GM12878 (cell line): ENCODE results near the gene OR5M10. TPM values are rescaled to one million over a fixed set of nuclear protein-coding genes. Genes with fewer than 3 reads are reported as not detected.

Experiments
- ATAC-seq: fragments of 200-7000 bp; cut with Tn5 transposase; 3 replicates; pipeline ENCODE4 v1.9.1; 2020; ENCODE audit warnings: mild to moderate bottlenecking, moderate library complexity
- BruUV-seq: library from RNA; stranded (reverse); fragments of 400-500 nt; replicated peaks from 2 replicates; lab custom pipeline; 2021; lab: Mats Ljungman, UMichigan
- CTCF ChIA-PET: fragments of 300-600 bp; sonication (Branson Sonifier 250); formaldehyde crosslinking; extraction: SDS; loops from one replicate; lab custom pipeline; 2021; ENCODE audit warnings: inconsistent platforms; lab: Yijun Ruan, JAX
- POLR2A ChIA-PET: fragments of 350-600 bp; formaldehyde crosslinking; extraction: SDS; loops from one replicate; lab custom pipeline; 2021; ENCODE audit warnings: inconsistent platforms; lab: Charles Lee
- RAD21 ChIA-PET: fragments of 300-600 bp; sonication (Branson Sonifier 250); formaldehyde crosslinking; loops from one replicate; lab custom pipeline; 2023; ENCODE audit warnings: antibody characterized with exemption; ENCODE audit not compliant: unreplicated experiment; lab: Charles Lee
- SMC1A ChIA-PET: fragments of 300-600 bp; sonication (Branson Sonifier 250); formaldehyde crosslinking; loops from one replicate; lab custom pipeline; 2023; ENCODE audit not compliant: unreplicated experiment, uncharacterized antibody; lab: Charles Lee
- DNase-seq: peaks from one replicate; pipeline ENCODE4 v3.0.0-alpha.2; 2011; ENCODE audit warnings: low read depth, low spot score
- FAIRE-seq: peaks from 3 replicates; lab custom pipeline; 2011; peaks lifted over from hg19 to GRCh38; lab: Jason Lieb, UNC
- H2AFZ ChIP-seq: 2 replicates; pipeline ENCODE4 v1.6.0; 2011; ENCODE audit warnings: low read depth, low read length, control low read depth; ENCODE audit not compliant: control insufficient read depth
- H3K27ac ChIP-seq: 2 replicates; pipeline ENCODE4 v1.5.1; 2011; ENCODE audit warnings: control low read depth; ENCODE audit not compliant: control insufficient read depth, insufficient read depth
- H3K27me3 ChIP-seq, 2 experiments: replicated peaks in 1 of 2; 2 replicates each; pipeline versions ENCODE4 v1.6.0 to v1.6.1; 2011; ENCODE audit warnings: low read length in 1 of 2; ENCODE audit not compliant: control insufficient read depth in 2 of 2, insufficient read depth in 2 of 2
- H3K36me3 ChIP-seq, 2 experiments: 2 replicates each; pipeline ENCODE4 v1.5.1; 2011; ENCODE audit warnings: low read length in 1 of 2; ENCODE audit not compliant: control insufficient read depth in 2 of 2, insufficient read depth in 2 of 2
- H3K4me1 ChIP-seq: 2 replicates; pipeline ENCODE4 v1.6.1; 2011; ENCODE audit warnings: mild to moderate bottlenecking, low read length, moderate library complexity, mixed read lengths; ENCODE audit not compliant: control insufficient read depth, insufficient read depth
- H3K4me2 ChIP-seq: 2 replicates; pipeline ENCODE4 v1.6.0; 2011; ENCODE audit warnings: control low read depth; ENCODE audit not compliant: control insufficient read depth, insufficient read depth
- H3K4me3 ChIP-seq: fragments of 200-600 bp; sonication (generic); 2 replicates; pipeline ENCODE4 v1.5.1; 2016
- H3K79me2 ChIP-seq: 2 replicates; pipeline ENCODE4 v1.6.0; 2011; ENCODE audit warnings: low read length; ENCODE audit not compliant: control insufficient read depth, insufficient read depth
- H3K9ac ChIP-seq: 2 replicates; pipeline ENCODE4 v1.8.0; 2011; ENCODE audit warnings: low read length, control low read depth, mixed read lengths; ENCODE audit not compliant: control insufficient read depth, insufficient read depth
- H3K9me3 ChIP-seq: replicated peaks from 3 replicates; pipeline ENCODE4 v1.5.1; 2011; ENCODE audit warnings: mild to moderate bottlenecking, low read length; ENCODE audit not compliant: control insufficient read depth, insufficient read depth
- H4K20me1 ChIP-seq: 2 replicates; pipeline ENCODE4 v1.6.0; 2011; ENCODE audit not compliant: control insufficient read depth, insufficient read depth
- BCL11A ChIP-seq: IDR thresholded peaks from 2 replicates; pipeline ENCODE4 v1.6.1; 2011; ENCODE audit warnings: low read depth, low read length
- BMI1 ChIP-seq: fragments of 450-650 bp; IDR thresholded peaks from 2 replicates; pipeline ENCODE4 v1.6.1; 2016; ENCODE audit warnings: mild to moderate bottlenecking, moderate library complexity, borderline replicate concordance
- CREM ChIP-seq: IDR thresholded peaks from 2 replicates; pipeline ENCODE4 v1.6.1; 2014; ENCODE audit warnings: antibody characterized with exemption, low read depth
- MEF2A ChIP-seq: IDR thresholded peaks from 2 replicates; pipeline ENCODE4 v1.6.1; 2011; ENCODE audit warnings: low read depth, mild to moderate bottlenecking, low read length, moderate library complexity; ENCODE audit not compliant: insufficient read depth
- MTA2 ChIP-seq: fragments of 450-650 bp; IDR thresholded peaks from 2 replicates; pipeline ENCODE4 v1.6.1; 2016; ENCODE audit warnings: low read depth, mild to moderate bottlenecking, moderate library complexity
- NFYA ChIP-seq: IDR thresholded peaks from 2 replicates; pipeline ENCODE4 v1.6.1; 2011; ENCODE audit warnings: low read depth, mild to moderate bottlenecking, low read length, improper control_type of control experiment, borderline replicate concordance
- NR2C1 ChIP-seq: fragments of 450-650 bp; IDR thresholded peaks from 2 replicates; pipeline ENCODE4 v1.6.1; 2017; ENCODE audit warnings: antibody characterized with exemption, mild to moderate bottlenecking, moderate library complexity
- WGBS: methylation state at CpG from one replicate; pipeline ENCODE4 v1.1.6; 2016; ENCODE audit warnings: low lambda C conversion rate; ENCODE audit not compliant: insufficient replicate concordance, insufficient coverage; ENCODE audit errors: missing lambda C conversion rate; 5-methylcytosine and 5-hydroxymethylcytosine counted together
- in situ Hi-C: fragments of 300-500 bp; cut with MboI; formaldehyde crosslinking; loops from 9 replicates; pipeline ENCODE4 v1.14.3; 2018; ENCODE audit warnings: mixed read lengths
- intact Hi-C: fragments of 100-400 bp; cut with micrococcal nuclease; formaldehyde crosslinking; loops from one replicate; pipeline ENCODE4 v1.14.2; 2022; ENCODE audit not compliant: unreplicated experiment
- polyA plus RNA-seq, 11 experiments: library from polyadenylated mRNA; depleted of rRNA in 4 of 11; unstranded in 6 of 11; stranded (reverse) in 5 of 11; fragments of >200 nt; fragmentation: Nextera tagmentation in 4 of 11; fragmentation: Illumina TruSeq in 1 of 11; extraction: Ambion mirVana in 4 of 11; extraction: Trizol in 1 of 11; gene quantifications; 1 replicate in 1 of 11; 2 replicates in 10 of 11; pipeline versions ENCODE4 v1.2.1 to v1.2.3, GENCODE V29; 2011 to 2016; ENCODE audit warnings: inconsistent platforms in 2 of 11, missing spikeins in 2 of 11, low read depth in 1 of 11
- total RNA-seq, 4 experiments: library from RNA; depleted of rRNA in 3 of 4; stranded (reverse); fragments of >200 nt in 3 of 4; fragmentation: Illumina TruSeq in 1 of 4; extraction: Trizol in 1 of 4; gene quantifications; 2 replicates each; pipeline versions ENCODE4 v1.2.1 to v1.2.3, GENCODE V29; 2013 to 2021
- TF ChIP-seq, protein P1 (sequence below): fragments of 450-650 bp; IDR thresholded peaks from 2 replicates; pipeline ENCODE4 v1.6.1; 2017; ENCODE audit warnings: low read depth, mild to moderate bottlenecking, moderate library complexity
- TF ChIP-seq, protein P2 (sequence below): fragments of 150-350 bp; IDR thresholded peaks from 2 replicates; pipeline ENCODE4 v1.6.1; 2014; ENCODE audit warnings: mild to moderate bottlenecking, low read depth, low read length
- TF ChIP-seq, protein P3 (sequence below): fragments of 450-650 bp; IDR thresholded peaks from 2 replicates; pipeline ENCODE4 v1.6.1; 2017; ENCODE audit warnings: mild to moderate bottlenecking

Gene OR5M10
- total and polyA plus RNA-seq, 10 of the 15 experiments (the other 5 are each of a cell fraction or from before 2014, with no cell fraction given), result not detected

- TF ChIP-seq, protein P1, sequence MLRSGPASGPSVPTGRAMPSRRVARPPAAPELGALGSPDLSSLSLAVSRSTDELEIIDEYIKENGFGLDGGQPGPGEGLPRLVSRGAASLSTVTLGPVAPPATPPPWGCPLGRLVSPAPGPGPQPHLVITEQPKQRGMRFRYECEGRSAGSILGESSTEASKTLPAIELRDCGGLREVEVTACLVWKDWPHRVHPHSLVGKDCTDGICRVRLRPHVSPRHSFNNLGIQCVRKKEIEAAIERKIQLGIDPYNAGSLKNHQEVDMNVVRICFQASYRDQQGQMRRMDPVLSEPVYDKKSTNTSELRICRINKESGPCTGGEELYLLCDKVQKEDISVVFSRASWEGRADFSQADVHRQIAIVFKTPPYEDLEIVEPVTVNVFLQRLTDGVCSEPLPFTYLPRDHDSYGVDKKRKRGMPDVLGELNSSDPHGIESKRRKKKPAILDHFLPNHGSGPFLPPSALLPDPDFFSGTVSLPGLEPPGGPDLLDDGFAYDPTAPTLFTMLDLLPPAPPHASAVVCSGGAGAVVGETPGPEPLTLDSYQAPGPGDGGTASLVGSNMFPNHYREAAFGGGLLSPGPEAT, result no peak
- TF ChIP-seq CREM (no peak), NR2C1 (no peak)
- TF ChIP-seq, protein P2, sequence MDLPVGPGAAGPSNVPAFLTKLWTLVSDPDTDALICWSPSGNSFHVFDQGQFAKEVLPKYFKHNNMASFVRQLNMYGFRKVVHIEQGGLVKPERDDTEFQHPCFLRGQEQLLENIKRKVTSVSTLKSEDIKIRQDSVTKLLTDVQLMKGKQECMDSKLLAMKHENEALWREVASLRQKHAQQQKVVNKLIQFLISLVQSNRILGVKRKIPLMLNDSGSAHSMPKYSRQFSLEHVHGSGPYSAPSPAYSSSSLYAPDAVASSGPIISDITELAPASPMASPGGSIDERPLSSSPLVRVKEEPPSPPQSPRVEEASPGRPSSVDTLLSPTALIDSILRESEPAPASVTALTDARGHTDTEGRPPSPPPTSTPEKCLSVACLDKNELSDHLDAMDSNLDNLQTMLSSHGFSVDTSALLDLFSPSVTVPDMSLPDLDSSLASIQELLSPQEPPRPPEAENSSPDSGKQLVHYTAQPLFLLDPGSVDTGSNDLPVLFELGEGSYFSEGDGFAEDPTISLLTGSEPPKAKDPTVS, result no peak
Observed at GRCh38 chr11:56533054-56533740, 44.3 kb downstream of the OR5M10 start (continued).

GRCh38 chr11:56531856-56532255 lies 45.7 kb downstream of the OR5M10 start:
- TF ChIP-seq NFYA (no peak), MEF2A (no peak), BCL11A (no peak), BMI1 (no peak), MTA2 (no peak)
- TF ChIP-seq, protein P3, sequence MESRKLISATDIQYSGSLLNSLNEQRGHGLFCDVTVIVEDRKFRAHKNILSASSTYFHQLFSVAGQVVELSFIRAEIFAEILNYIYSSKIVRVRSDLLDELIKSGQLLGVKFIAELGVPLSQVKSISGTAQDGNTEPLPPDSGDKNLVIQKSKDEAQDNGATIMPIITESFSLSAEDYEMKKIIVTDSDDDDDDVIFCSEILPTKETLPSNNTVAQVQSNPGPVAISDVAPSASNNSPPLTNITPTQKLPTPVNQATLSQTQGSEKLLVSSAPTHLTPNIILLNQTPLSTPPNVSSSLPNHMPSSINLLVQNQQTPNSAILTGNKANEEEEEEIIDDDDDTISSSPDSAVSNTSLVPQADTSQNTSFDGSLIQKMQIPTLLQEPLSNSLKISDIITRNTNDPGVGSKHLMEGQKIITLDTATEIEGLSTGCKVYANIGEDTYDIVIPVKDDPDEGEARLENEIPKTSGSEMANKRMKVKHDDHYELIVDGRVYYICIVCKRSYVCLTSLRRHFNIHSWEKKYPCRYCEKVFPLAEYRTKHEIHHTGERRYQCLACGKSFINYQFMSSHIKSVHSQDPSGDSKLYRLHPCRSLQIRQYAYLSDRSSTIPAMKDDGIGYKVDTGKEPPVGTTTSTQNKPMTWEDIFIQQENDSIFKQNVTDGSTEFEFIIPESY, result no peak
- TF ChIP-seq, all 136 proteins: peak for 0
- Histone ChIP-seq H3K36me3 (no peaks in the 10 kb centered on the region), H3K9ac (no peak overlapping the region), H4K20me1 (no peaks in the 10 kb centered on the region), H3K27me3 (no peaks in the 10 kb centered on the region), H3K4me1 (no peaks in the 10 kb centered on the region), H3K9me3 (no peaks in the 10 kb centered on the region), H3K4me3 (no peak overlapping the region), H3K79me2 (no peaks in the 10 kb centered on the region), H3K4me2 (no peak overlapping the region), H3K27ac (no peak overlapping the region), H2AFZ (no peak overlapping the region)
- no peak for ATAC-seq
- FAIRE-seq, result no peak
- in situ Hi-C loops (no loop called here), intact Hi-C loops (no loop called here)
- ChIA-PET RAD21 (no interaction called here), CTCF (no interaction called here), SMC1A (no interaction called here), POLR2A (no interaction called here)
- DNase-seq, result no peak
- 43% methylated on average over 2 of the region's 2 CpGs for WGBS
- no TSS peak for BruUV-seq
